GM19324 (cell line): ENCODE data around the gene TOMM7.
"Not testable (repeated sequence)": the region's sequence is repeated elsewhere in the genome, so short reads cannot be mapped to it uniquely, and the experiment has no call there.

Experiments used
- ATAC-seq: cut with Tn5 transposase; IDR thresholded peaks from one replicate; pipeline ENCODE4 v1.9.1; 2021; ENCODE audit warnings: mild to moderate bottlenecking, moderate library complexity; ENCODE audit not compliant: unreplicated experiment, low FRiP score

Gene TOMM7

DNA sequence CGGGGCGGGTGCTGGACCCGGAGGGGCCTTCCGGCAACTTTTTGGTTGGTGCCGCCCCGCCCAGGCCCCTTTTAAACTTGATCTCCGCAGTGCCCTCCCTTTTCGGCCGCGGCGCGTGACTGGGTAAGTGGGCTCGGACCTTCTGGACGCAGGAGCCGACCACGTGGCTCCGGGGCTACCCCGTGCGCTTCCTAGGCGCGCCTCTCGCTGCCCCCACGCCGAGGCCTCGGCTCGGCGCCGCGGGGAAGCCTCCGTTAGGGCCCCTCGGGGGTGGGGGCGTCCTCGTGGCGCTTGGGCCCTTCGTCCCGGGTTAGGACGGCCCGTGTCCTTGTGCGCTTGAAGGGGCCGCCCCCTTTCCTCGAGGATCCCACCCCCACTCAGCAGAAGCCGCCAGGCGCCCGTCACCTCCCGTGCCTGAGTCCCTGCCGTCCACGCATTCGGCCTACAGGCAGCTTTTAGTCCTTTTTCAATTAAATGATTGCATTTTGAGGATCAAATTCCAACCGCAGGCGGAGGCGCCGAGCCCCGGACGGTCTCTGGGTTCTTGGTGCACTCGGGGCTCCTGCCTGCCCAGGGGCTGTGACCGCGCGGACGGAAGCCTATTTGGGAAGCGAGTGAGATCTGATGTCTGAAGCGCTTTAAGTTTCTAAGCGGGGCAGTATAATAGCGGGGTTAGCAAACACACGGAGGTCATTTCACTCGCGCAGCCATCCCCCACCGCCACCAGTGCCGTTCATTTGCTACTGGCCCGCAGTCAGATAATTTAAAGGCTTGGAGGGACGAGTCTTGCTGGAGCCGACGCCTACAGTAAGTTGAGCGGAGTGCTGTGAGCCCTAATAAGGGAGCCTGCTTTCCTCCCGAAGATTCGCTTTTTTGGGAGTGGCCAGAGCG lies 31.8 kb upstream of the TOMM7 start:
- peak; percentile 93 for ATAC-seq

DNA sequence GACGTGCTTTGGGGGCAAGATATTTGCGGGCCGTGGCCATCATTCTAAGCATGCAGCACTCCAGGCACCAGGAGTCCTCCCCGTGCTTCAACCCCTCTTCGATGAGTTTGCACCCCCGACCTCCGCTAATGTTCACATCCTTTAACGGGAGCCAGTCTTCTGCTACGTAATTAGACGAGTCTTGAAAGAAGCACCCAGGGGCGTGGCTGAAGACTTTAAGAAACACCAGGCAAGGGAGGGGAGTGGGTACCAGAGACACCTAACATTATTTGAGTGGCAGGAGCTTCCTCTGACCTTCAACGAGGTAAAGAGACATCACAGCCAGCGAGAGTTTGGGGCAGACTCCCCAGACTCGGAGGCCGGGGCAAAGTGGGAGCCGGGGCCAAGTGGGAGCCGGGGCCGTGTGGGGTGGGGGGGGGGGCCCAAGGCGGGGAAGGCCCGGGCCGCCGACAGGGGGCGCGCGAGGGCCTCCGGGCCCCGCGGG lies 31.1 kb upstream of the TOMM7 start:
- peak; percentile 17 for ATAC-seq

DNA sequence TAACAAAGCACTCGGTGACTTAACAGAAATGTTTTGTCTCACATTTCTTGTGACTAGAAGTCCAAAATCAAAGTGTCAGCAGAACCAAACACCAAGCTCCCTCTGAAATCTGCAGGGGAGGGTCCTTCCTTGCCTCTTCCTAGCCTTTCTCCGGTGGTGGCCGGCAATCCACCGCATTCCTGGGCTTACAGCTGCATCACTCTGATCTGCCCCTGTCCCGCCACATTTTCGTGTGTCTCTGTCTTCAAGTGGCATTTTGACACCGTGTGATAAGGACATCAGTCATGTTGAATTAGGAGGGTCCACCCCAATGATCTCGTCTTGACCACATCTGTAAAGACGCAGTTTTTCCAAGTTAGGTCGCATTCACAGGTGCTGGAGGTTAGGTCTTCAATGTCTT lies 30.5 kb upstream of the TOMM7 start:
- ATAC-seq, result no peak

DNA sequence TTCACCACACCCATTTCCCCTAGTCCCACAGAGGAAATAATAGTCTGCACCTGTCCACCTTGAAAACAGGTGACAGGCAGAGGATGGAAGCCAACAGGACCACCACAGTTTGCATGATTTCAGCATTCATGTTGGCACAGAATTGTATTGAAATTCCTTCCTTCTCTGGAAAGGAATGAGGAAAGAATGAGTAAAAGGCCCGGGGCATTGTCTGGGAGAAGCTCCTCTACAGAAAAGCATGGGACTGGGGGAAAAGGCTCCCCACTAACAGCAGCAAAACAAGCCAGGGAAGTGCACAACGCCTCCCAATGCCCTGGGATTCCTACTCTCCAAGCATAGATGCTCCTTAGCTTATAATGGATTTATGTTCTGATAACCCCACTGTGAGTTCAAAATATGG lies 28.5 kb upstream of the TOMM7 start:
- no peak for ATAC-seq

DNA sequence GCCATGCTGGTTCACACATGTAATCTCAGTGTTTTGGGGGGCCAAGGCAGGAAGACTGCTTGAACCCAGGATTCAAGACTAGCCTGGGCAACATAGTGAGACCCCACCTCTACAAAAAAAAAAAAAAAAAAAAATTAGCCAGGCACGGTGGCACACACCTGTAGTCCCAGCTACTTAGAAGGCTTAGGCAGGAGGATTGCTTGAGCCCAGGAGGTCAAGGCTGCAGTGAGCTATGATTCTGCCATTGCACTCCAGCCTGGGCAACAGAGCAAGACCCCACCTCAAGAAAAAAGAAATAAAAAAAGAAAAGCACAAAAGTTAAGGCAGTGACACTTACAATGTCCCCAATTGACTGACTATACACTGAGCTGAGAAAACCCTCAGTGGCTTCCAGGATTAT lies 27.7 kb upstream of the TOMM7 start:
- not testable (repeated sequence) for ATAC-seq

DNA sequence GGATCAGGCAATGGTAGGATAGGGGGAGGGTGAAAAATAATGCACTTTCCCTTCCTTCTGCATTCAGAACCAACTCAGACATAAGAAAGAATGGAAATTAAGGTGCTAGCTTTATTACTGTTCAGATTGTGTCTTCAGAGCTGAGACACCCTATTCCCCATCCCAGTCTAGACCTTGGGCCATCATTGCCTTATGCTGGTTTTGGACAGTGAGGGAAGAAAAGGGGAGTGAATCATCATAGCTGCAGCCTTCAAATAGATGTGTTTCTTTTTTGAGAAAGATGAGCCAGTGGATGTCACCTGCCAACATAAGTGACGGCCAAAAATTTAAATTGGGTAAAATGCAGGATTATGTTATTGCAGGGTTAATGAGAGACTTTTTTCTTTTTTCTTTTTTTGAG lies 27.0 kb upstream of the TOMM7 start:
- ATAC-seq, result no peak

DNA sequence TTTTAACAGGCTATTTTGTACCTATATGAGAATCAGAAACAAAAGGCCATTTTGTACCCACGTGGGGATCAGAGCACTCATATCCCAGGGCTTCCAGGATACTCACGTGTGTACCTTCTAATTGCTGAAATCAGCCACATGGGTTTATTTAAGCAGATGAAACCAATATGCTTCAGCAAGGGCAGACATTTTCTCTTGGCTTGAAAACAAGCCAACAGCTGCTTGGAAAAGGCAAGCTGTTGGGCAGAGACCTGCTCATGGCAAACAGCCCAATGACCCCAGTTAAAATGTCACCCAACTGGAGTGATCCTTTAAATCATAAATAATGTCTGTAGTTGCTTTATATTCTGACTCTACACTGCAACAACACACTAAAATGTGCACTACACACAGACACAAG lies 26.5 kb upstream of the TOMM7 start:
- ATAC-seq, result no peak

DNA sequence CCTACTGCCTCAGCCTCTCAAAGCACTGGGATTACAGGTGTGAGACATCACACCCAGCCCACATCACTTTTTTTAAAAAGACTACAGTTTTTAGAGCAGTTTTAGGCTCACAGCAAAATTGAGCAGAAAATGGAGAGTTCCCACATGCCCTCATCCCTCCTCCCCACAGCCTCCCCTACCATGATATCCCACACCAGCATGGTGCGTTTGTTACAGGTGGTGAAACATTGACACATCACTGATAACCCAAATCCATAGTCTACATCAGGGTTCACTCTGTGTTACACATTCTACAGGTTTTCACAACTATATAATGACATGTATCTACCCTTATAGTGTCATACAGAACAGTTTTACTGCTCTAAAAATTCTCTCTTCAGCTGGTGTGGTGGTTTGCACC lies 24.3 kb upstream of the TOMM7 start:
- ATAC-seq, result no peak

DNA sequence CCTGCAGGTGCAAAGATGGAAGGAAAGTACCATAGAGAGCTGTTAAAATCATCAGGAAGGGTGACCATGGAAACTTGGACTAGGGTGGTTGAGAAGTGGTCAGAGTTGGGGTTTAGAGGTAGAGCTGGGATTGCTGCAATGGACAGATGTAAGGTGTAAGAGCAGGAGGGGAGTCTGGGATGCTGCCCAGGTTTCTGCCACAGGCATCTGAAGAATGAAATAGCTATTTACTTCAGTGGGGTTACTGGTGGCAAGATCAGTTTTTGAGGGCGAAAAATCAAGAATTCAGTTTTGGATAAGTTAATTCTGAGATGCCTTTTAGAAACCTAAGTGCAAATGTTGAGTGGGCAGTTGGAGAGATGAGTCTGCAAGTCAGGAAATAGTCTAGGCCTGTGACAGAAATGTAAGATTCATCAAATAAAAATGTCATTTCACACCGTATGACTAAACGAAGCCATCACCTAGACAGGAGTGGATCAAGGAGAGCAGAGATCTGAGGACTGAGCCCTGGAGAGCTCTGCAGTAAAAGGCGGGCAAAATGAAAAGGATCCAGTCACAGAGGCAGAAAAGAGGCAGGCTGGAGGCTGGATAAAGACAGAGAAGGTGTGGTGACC lies 22.7 kb upstream of the TOMM7 start:
- ATAC-seq, result no peak

DNA sequence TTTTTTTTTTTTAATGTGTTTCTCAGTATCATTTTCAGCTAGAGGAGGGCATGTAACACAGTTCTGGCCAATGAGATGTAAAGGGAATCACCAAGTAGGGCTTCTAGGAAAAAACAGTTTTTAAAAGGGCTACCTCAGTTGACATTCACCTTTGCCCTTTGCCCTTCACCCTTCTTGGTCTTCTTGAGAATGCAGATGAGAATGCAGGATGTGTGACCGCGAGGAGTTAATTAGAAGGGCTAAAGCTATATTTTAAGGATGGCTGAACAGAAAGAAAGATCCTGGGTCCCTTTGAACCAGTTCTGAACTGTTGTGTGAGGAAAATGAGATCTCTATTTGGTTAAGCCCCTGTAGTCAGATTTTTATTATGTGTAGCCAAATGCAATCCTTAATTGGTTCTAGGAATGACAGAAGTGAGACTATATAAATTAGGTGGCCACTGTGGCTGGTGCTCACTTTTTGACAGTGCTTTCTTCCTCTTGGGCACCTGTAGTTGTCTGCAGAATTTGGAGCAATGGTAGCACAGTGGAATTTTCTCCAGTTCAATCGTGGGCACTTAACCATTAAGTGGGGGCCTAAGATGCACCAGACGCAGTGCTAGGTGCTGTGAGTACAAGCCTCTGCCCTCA lies 21.1 kb upstream of the TOMM7 start:
- ATAC-seq, result no peak

DNA sequence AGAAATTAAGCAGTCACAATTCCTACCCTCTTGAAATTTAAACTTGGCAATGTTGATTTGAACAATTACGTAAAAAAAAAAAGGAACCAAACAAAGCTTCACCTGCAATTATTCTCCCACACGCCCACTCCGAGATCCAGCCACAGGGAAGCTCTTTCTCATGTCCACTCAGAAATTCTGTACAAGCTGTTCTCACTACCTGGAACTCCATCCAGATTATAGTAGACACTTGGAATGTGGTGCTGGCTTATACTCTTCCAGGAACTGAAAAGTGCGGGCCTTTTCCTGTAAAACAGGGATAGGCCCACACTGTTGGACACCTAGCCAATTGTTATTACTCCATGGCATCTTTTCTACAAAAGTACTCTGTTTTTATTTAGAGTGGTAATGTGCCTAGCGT lies 20.3 kb upstream of the TOMM7 start:
- no peak for ATAC-seq

DNA sequence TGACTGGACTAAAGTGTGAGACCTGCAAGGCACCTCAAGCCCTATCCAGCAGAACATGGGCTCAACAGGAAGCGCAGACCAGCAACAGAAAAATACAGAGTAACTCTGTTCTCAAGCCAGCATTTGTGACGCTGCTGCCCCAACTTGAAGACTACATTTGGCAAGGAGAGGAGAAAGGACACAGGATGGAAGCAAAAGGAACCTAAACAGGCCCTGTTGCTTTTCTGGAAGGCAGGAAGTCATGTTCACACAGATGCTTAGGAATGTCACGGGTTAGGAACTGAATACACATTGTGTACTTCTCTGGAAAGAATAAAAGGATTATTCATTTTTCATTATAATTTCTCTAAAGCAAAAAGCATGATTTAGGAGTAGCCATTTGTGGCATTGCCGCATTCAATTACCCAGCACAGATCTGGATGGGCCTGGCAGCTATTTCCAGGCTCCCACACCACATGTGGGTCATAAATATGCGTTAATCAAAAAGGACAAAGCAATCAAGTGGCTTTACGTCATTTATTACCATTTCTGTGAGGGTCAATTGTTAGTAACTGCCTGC lies 19.8 kb upstream of the TOMM7 start:
- no peak for ATAC-seq

DNA sequence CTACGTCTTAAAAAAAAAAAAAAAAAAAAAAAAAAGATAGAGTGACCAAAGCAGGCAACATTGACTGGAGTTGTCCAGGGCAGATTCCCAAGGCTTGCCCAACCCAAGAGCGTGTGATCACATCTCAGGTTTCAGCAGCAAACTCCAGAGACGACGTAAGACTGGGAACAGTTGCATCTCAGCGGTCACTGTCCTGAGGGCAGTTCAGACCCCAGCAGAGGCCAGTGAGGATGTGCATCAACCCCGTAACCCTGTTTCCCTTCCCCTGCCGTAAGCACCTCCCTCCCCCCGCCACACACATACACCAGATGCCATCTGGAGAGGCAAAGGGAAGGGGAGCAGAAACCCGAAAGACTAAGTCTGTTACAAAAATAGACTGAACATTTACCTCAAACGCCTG lies 19.3 kb upstream of the TOMM7 start:
- ATAC-seq, result no peak

DNA sequence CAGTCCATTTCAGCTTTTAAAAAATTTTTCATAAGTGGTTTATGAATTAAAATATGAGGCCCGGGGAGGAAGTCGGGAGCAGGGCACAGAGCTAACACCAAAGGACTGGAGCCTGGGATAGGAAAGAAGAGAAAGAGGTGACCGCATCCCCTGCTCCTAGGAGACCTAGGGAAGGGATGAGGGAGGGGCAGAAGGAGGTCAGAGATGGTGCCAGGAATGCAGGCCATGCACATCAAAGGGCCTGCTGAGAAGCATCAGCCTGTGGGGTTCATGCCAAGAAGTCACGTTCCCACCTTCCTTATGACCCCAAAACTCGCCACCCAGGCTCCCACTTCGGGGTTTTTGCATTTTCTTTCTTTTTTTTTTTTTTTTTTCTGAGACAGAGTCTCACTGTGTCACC lies 14.7 kb upstream of the TOMM7 start:
- ATAC-seq, result no peak

DNA sequence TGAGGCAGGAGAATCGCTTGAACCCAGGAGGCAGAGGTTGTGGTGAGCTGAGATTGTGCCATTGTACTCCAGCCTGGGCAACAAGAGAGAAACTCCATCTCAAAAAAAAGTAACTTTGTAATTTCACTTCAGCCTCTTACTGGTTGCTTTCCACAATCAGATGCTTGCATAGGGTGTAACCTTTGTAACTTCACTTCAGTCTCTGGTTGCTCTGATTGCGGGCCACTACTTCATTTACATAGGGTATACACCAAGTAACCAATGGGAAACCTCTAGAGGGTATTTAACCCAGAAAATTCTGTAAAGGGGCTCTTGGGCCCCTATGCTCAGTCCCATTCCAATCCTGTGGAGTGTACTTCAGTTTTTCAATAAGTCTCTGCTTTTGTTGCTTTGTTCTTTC lies 13.9 kb upstream of the TOMM7 start:
- not testable (repeated sequence) for ATAC-seq

DNA sequence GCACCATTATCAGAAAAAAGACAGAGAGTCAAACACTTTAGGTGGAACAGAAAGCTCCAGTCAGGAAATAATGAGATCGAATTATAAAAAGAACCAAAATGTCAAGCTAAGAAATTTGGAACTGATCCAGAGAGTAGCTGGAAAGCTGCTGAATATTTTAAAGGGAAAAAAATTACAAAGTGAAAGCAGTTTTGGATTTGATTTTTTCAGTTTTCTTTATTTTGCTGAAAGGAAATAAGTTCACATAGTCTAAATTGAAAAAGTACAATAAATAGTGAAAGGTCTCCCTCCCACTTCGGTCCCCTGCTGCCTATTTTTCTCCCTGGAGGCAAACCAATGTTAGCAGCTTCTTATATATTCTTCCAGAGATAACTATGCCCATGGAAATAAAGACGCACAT lies 11.3 kb upstream of the TOMM7 start:
- ATAC-seq, result no peak

DNA sequence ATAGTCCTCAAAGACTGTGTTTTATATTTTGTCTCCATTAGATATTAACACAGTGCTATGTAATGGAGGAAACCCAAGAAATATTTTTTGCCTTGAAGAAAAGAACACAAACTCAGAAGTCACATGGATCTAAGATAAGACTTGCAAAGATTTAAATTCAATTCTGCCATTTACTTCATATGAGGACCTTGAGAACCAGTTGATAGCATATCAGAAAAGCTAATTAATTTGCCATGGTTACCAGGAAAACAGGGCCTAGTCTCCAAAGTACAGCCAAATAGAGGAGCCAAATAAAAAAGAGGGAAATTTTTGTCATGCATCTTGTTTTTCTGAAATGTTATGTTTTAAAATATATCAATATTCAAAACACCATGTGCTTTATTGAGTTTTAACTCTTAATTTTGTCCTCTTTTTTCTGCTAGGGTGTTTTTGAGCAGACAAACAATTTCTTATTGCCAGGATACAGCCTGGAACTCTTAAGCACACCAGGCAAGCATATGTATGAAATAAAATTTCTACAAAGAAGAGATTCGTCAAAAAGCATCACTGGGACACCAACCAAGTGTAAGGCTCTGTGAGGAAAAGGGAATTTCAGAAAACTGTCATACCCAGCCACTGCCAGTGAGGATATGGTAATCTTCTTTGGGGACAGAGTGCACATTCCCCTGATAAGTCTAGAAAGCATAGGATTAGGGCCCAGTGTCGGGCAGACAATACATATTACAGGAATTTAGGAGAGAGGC lies 10.6 kb upstream of the TOMM7 start:
- no peak for ATAC-seq

DNA sequence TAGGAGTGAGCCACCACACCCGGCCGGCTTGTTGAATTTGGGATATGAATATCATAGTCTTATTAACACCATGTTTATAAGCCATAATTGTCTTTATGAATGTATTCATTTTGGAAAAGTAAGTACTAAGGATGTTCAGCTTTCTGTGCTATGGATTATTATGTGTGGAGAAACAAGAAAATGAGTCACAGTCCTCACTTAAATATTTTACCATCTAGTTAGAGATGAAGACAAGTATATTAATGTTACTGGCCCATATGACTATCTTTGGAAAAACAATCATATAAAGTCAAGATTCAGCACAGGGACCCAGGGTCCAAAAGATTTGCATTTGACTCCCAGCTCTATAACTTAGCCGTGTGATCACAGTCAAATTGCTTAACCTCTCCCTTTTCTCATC lies 9.8 kb upstream of the TOMM7 start:
- ATAC-seq, result no peak

DNA sequence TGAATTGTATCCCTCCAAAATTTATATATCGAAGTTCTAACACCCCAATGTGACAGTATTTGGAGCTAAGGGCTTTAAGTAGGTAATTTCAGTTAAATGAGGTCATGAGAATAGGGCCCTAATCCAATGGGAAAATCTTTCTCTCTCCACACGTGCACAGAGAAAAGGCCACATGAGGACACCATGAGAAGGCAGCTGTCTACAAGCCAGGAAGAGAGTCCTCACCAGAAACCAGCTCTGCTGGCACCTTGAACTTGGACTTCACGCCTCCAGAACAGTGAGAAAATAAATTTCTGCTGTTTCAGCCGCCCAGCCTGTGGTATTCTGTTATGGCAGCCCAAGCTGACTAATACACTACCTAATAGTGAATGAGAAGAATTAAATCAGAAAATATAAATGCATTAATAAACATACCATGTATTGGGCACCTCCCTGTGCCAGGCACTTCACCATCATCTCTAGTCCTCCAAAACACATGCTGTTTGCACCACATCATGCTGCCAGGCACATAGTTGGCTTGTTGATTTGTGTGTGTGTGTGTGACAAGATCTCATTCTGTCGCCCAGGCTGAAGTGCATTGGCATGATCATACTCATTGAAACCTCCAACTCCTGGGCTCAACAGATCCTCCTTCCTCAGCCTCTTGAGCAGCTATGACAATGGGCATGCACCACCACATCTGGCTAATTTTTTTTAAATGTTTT lies 9.1 kb upstream of the TOMM7 start:
- ATAC-seq, result no peak

DNA sequence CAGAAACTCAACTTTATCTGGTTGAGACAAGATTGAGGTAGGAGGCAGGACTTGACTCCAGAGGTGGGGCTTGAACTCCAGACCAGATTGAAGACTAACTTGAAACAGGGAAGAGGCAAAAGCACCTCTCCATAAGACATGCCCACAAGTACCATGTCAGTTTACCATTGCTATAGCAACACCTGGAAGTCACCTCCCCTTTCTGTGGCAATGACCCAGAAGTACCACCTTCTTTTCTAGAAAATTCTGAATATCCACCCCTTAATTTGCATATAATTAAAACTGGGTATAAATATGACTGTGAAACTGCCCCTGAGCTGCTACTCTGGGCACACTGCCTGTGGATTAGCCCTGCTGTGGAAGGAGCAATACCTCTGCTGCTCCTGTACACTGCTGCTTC lies 4.9 kb upstream of the TOMM7 start:
- no peak for ATAC-seq
